ENCODE data around the gene ACAD10.

The ACAD10 gene

DNA sequence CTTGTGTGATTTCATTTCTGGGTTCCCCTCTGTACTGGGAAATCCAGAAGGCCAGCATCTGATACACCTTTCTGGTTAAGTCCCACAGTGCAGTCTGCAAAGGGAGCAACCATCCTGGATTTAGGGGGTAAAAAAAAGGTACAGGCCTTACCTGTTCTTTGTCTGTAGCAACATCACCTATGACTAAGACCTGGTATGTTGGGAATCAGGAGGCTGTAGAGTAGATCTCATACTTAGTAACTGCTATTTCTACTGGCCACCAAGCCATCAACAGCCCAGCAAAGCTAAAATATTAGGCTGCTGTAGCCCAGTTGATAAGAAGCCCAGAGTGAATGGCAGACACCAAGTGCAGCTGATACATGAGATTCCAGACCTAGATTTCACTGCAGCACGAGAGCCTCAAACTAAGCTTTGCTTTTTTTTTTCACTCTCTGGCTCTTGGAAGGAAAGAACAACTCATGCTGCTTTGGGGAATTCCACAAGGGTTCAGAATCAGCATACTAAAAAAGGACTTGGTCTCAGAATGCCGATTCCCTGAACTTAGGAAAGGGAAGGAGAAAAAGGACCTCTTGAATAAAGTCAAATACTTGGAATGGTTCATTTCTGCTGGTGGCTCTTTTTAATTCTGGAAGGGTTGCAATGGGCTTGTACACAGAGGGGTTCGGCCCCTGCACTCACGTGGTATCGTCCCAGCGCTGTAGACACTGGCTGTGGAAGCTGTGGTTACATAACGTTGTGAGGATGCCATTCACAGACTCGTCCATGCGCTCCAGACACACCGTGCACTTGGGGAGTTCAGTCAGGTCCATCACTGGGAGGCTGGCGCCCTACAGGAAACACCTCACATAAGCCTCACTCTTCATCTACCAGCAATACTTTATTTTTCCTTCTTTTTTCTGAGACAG lies 20.6 kb upstream of the ACAD10 start:
- H3K36me3 ChIP-seq (ENCODE audit: control insufficient read depth, low read length), result peaks cover 69% of the 10 kb centered on the region
- no peaks in the 10 kb centered on the region for H3K9me2 ChIP-seq (replicated peaks; ENCODE audit: control insufficient read depth, low read length)
- TF ChIP-seq EZH2phosphoT487 (IDR thresholded peaks at IDR 0.05; ENCODE audit: borderline replicate concordance, low read length), result no peak
- TF ChIP-seq, protein P1, sequence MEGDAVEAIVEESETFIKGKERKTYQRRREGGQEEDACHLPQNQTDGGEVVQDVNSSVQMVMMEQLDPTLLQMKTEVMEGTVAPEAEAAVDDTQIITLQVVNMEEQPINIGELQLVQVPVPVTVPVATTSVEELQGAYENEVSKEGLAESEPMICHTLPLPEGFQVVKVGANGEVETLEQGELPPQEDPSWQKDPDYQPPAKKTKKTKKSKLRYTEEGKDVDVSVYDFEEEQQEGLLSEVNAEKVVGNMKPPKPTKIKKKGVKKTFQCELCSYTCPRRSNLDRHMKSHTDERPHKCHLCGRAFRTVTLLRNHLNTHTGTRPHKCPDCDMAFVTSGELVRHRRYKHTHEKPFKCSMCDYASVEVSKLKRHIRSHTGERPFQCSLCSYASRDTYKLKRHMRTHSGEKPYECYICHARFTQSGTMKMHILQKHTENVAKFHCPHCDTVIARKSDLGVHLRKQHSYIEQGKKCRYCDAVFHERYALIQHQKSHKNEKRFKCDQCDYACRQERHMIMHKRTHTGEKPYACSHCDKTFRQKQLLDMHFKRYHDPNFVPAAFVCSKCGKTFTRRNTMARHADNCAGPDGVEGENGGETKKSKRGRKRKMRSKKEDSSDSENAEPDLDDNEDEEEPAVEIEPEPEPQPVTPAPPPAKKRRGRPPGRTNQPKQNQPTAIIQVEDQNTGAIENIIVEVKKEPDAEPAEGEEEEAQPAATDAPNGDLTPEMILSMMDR (IDR thresholded peaks at IDR 0.05; ENCODE audit: low read depth, low read length, poor library complexity, severe bottlenecking), result no peak
- H3K4me1 ChIP-seq (ENCODE audit: control insufficient read depth, low read length), result no peaks in the 10 kb centered on the region
- no peaks in the 10 kb centered on the region for H3K79me2 ChIP-seq (ENCODE audit: control insufficient read depth, low read length)
- no peak overlapping the region for H3K27ac ChIP-seq (ENCODE audit: low read depth, low read length)
- no peaks in the 10 kb centered on the region for H4K20me1 ChIP-seq (ENCODE audit: control insufficient read depth, insufficient read depth, low read depth, low read length)
- no peak overlapping the region for H3K4me3 ChIP-seq (ENCODE audit: low read length)
- no peaks in the 10 kb centered on the region for H3F3A ChIP-seq (ENCODE audit: control insufficient read depth, insufficient read depth)
- H3K27me3 ChIP-seq (ENCODE audit: control insufficient read depth, low read length), result no peaks in the 10 kb centered on the region
- no peak overlapping the region for H3K4me2 ChIP-seq (ENCODE audit: low read length)
- no peaks in the 10 kb centered on the region for H3K9me3 ChIP-seq (ENCODE audit: control insufficient read depth, insufficient read depth, low read length)

DNA sequence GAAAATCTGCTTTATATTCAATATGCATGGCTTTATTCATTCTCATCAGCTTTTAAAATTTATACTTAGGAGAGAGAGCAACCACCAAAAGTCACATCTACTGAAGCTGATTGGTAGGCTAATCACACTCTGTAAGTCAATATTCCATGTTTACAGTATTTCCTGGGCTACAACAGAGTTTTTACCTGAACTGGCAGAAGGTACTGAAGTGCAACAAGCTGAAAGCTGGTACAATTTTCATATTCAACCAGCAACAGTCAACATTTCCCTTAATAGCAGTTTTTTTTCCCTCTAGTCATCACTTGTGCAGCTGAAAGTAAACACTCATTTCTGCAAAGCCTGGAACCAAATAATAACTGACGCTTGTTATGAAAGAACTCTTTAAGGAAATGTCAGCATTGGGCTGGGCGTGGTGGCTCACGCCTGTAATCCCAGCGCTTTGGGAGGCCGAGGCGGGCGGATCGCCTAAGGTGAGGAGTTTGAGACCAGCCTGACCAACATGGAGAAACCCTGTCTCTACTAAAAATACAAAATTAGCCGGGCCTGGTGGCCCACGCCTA lies 13.0 kb upstream of the ACAD10 start:
- TF ChIP-seq, protein P1 (IDR thresholded peaks at IDR 0.05; ENCODE audit: low read depth, low read length, poor library complexity, severe bottlenecking), result no peak
- no peak for TF ChIP-seq EZH2phosphoT487 (IDR thresholded peaks at IDR 0.05; ENCODE audit: borderline replicate concordance, low read length)
- H3K36me3 ChIP-seq (ENCODE audit: control insufficient read depth, low read length), result peaks cover 76% of the 10 kb centered on the region
- H3K79me2 ChIP-seq (ENCODE audit: control insufficient read depth, low read length), result peaks cover 6% of the 10 kb centered on the region; the same call in 1 of the 2 replicates
- no peak overlapping the region for H3K27ac ChIP-seq (ENCODE audit: low read depth, low read length)
- H3K27me3 ChIP-seq (ENCODE audit: control insufficient read depth, low read length), result no peaks in the 10 kb centered on the region
- H3K4me3 ChIP-seq (ENCODE audit: low read length), result no peak overlapping the region
- H3K9me3 ChIP-seq (ENCODE audit: control insufficient read depth, insufficient read depth, low read length), result no peaks in the 10 kb centered on the region
- H3K4me2 ChIP-seq (ENCODE audit: low read length), result no peak overlapping the region
- no peaks in the 10 kb centered on the region for H3K4me1 ChIP-seq (ENCODE audit: control insufficient read depth, low read length)
- no peaks in the 10 kb centered on the region for H3F3A ChIP-seq (ENCODE audit: control insufficient read depth, insufficient read depth)
- 0 out of 2 replicates have a peak, but pooled peaks cover 3% of the 10 kb centered on the region for H4K20me1 ChIP-seq (ENCODE audit: control insufficient read depth, insufficient read depth, low read depth, low read length)
- H3K9me2 ChIP-seq (replicated peaks; ENCODE audit: control insufficient read depth, low read length), result no peaks in the 10 kb centered on the region

DNA sequence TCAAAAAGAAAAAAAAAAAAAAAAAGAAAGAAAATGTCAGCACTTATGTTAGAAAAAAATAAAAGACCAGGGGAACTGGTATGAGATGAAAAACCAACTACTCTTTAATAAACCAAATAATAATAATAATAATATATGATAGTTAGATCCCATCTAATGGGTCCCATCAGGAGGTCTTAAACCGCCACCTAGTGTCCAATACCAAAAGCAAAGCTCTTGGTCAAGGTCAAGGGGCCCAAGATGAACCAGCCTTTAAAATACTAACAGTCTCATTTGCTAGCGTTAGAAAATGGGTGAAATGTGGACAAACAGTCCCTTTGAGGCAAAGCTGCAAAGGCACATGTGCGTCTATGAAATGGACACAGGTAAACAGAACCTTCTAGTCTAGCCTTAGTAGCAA lies 12.3 kb upstream of the ACAD10 start:
- TF ChIP-seq, protein P1 (IDR thresholded peaks at IDR 0.05; ENCODE audit: low read depth, low read length, poor library complexity, severe bottlenecking), result peak; percentile 25
- TF ChIP-seq EZH2phosphoT487 (IDR thresholded peaks at IDR 0.05; ENCODE audit: borderline replicate concordance, low read length), result no peak
- no peaks in the 10 kb centered on the region for H3K4me1 ChIP-seq (ENCODE audit: control insufficient read depth, low read length)
- no peaks in the 10 kb centered on the region for H3K27me3 ChIP-seq (ENCODE audit: control insufficient read depth, low read length)
- H3K9me2 ChIP-seq (replicated peaks; ENCODE audit: control insufficient read depth, low read length), result no peaks in the 10 kb centered on the region
- no peaks in the 10 kb centered on the region for H3F3A ChIP-seq (ENCODE audit: control insufficient read depth, insufficient read depth)
- H4K20me1 ChIP-seq (ENCODE audit: control insufficient read depth, insufficient read depth, low read depth, low read length), result 0 out of 2 replicates have a peak, but pooled peaks cover 3% of the 10 kb centered on the region
- no peaks in the 10 kb centered on the region for H3K9me3 ChIP-seq (ENCODE audit: control insufficient read depth, insufficient read depth, low read length)
- peaks cover 6% of the 10 kb centered on the region; the same call in 1 of the 2 replicates for H3K79me2 ChIP-seq (ENCODE audit: control insufficient read depth, low read length)
- no peak overlapping the region for H3K27ac ChIP-seq (ENCODE audit: low read depth, low read length)
- peaks cover 78% of the 10 kb centered on the region for H3K36me3 ChIP-seq (ENCODE audit: control insufficient read depth, low read length)
- no peak overlapping the region for H3K4me3 ChIP-seq (ENCODE audit: low read length)
- no peak overlapping the region for H3K4me2 ChIP-seq (ENCODE audit: low read length)

Data from DOHH2 (cell line).